Raji (cell line): ENCODE results near the gene GARIN5A.

ENCODE experiments used
- POLR2A ChIP-seq: IDR thresholded peaks from 2 replicates; pipeline ENCODE4 v1.6.1; 2011; ENCODE audit warnings: low read depth, low read length, control low read depth; ENCODE audit not compliant: insufficient read depth

GARIN5A gene

GRCh38 chr19:50476224-50476906, at the start of gene GARIN5A, which contains the start of gene EMC10:
Gene GARIN5A, minus strand, starts transcription at chr19:50476848. Its CDS starts 460 bp downstream, at chr19:50476388.
Gene EMC10, plus strand, starts transcription at chr19:50476507. Its CDS starts 38 bp downstream, at chr19:50476545.
- peak; percentile 96 for TF ChIP-seq POLR2A

GRCh38 chr19:50522881-50523280, 46.2 kb upstream of the GARIN5A start:
- no peak for TF ChIP-seq POLR2A

GRCh38 chr19:50520822-50521465, 44.3 kb upstream of the GARIN5A start:
- TF ChIP-seq POLR2A, result no peak

GRCh38 chr19:50519006-50519575, 42.4 kb upstream of the GARIN5A start:
- no peak for TF ChIP-seq POLR2A

- no peak for TF ChIP-seq POLR2A
Observed at GRCh38 chr19:50518091-50519005, 41.7 kb upstream of the GARIN5A start.

DNA sequence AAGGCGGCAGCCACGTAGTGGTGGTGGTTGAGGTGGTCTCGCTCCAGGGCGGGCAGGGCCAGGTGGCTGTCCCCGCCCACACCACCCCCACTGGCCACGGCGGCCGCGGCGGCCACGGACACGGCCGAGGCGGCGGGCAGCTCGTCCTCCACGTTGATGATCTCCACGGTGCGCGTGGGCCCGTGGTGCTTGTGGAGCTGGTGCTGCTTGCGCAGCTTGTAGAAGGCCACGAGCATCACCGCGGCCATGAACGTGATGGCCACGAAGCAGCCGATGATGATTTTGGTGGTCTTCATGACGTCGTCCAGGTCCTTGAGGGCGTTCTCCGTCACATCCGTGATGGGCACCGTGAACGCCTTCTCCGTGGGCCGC, 41.0 kb upstream of the GARIN5A start:
- TF ChIP-seq POLR2A, result no peak

- TF ChIP-seq POLR2A, result no peak
Observed at GRCh38 chr19:50516964-50517703, 40.5 kb upstream of the GARIN5A start.

DNA sequence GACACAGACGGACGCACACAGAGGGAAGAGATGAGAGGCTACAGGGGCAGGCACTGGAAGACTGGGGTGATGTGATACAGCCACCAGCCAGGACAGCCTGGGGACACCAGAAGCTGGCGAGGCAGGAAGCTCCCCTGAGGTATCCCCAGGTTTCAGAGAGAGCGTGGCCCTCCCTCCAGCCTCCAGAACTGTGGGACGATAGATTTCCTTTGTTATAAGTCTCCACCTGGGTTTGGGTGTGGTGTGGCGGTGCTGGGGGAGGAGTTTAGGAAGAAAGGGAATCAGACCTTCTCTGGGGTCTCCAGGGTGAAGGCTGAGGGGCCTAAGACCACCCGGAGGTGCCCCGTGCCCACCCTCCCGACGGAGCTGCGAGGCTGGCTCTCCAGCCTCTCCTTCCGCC, 39.8 kb upstream of the GARIN5A start:
- TF ChIP-seq POLR2A, result no peak

- TF ChIP-seq POLR2A, result no peak
Observed at GRCh38 chr19:50515168-50515561, 38.5 kb upstream of the GARIN5A start.

DNA sequence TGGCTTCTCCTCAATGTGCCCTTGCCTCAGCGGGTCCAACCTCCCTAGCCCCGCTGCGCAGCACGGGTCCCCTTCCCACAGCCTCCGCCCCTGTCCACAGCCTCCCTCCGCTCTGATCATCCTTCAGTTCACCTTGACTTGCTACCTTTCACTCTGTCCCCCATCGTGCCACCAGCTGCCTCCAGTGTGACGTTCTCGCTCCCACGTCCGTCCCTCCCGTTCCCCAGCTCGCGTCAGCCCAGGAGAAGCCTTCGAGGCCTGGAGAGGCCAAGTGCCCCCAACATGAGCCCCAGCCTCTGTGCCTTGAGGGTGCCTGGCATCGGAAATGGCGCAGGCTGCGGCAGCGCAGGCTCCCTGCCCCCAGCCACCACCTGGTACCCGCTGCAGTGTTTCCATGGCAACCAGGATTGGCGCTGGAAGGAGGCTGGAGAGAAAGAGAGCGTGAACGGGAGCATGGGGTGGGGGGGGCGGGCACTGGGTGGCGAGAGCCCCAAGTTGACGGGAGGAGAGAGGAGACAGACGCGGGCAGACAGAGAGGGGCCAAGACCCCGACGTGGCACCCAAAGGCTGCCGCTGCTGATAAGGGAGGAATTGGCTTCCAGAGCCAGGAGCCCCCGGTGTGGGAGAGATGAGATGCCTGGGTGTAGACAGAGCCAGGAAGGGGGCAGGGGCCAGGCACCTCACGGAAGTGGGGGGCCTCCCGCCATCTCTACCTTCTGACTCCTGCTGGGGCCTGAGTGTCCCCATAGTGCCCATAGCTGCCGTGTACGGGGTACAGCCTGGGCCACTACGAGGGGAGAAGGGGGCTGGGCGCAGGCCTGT, 37.9 kb upstream of the GARIN5A start:
- no peak for TF ChIP-seq POLR2A

GRCh38 chr19:50513746-50514345, 37.2 kb upstream of the GARIN5A start, which contains the start of gene ASPDH:
Gene ASPDH, minus strand, starts transcription at chr19:50513913. Its CDS starts 90 bp downstream, at chr19:50513823.
- no peak for TF ChIP-seq POLR2A

- TF ChIP-seq POLR2A, result no peak
Observed at GRCh38 chr19:50512999-50513745, 36.5 kb upstream of the GARIN5A start.
